Activated CD8-positive, alpha-beta memory T cell treated with anti-CD3 and anti-CD28 coated beads for 48 hours (primary cell): ENCODE data around the gene CIC.
A peak's percentile ranks its signal among the peaks of the same experiment; 100 is the strongest.

Source experiments
- DNase-seq, 3 experiments: peaks; one replicate each; pipeline ENCODE4 v3.0.0-alpha.2; 2020; ENCODE audit warnings: low read depth in 2 of 3, low spot score in 2 of 3

The CIC gene

DNA sequence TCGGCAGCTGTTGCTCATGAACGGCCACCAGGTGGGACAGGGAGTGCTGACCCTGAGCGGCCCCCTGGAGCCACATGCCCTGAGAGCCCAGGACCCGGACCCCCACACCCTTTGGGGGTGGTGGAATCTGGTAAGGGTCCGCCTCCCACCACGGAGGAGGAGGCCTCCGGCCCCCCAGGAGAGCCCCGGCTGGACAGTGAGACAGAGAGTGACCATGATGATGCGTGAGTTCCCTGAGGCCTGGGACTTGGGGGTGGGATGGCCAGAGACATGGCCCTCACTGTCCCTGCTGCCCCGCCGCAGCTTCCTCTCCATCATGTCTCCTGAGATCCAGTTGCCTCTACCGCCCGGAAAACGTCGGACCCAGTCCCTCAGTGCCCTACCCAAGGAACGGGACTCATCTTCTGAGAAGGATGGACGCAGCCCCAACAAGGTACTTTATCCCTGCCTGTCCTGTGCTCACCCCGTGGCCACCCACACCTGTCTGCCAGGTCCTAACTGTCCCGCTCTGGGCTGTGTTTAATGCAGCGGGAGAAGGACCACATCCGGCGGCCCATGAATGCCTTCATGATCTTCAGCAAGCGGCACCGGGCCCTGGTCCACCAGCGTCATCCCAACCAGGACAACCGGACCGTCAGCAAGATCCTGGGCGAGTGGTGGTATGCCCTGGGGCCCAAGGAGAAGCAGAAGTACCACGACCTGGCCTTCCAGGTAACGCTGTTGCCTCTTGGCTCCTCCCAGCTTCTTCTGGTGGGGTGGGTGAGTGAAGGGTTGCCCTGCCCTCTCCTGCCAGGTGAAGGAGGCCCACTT lies 18.2 kb downstream of the CIC start:
- no peak for DNase-seq

DNA sequence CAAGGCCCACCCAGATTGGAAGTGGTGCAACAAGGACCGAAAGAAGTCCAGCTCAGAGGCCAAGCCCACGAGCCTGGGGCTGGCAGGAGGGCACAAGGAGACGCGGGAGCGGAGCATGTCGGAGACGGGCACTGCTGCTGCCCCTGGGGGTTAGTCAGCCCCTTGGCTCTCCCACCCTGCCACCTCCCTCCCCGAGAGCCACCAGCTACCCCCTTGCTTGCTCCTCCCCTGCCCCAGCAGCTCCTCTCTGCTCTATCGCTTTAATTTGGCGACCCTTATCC lies 18.7 kb downstream of the CIC start:
- DNase-seq: no peak

DNA sequence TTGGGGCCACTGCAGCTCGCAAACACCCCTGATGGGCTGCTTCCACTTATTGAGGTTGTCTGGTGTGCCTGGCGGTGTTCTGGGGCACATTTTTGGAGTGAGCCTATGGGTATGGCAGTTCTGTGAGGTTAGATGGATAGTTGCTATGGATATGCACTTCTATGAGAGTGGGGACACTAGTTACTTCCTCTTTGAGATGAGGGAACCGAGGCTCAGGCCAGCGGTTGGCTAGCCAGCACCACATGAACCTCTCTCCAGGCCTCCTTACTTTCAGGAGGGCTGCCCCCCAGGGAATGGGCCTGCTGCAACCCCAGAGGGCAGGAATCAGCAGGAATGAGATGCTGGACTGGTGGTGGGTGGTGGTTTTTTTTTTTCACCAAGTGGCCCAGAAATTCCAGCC lies 19.3 kb downstream of the CIC start:
- no peak for DNase-seq

DNA sequence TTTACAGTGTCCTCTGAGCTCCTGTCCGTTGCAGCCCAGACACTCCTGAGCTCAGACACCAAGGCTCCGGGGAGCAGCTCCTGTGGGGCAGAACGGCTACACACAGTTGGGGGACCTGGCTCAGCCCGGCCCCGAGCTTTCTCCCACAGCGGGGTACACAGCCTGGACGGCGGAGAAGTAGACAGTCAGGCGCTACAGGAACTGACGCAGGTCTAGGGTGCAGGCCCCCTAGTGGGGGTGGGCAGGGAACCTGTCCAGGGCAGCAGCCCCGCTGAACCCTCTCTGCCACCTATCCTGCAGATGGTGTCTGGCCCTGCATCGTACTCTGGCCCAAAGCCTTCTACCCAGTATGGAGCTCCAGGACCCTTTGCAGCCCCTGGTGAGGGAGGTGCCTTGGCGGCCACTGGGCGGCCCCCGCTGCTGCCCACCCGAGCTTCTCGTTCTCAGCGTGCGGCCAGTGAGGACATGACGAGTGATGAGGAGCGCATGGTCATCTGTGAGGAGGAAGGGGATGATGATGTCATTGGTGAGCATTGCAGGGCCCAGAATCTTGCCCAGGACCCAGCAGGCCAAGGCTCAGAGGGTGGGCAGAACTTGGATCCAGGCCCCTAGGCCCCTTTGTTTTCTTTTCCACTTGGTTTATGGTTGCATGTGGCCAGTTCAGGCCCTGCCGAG lies 20.0 kb downstream of the CIC start:
- DNase-seq: no peak

DNA sequence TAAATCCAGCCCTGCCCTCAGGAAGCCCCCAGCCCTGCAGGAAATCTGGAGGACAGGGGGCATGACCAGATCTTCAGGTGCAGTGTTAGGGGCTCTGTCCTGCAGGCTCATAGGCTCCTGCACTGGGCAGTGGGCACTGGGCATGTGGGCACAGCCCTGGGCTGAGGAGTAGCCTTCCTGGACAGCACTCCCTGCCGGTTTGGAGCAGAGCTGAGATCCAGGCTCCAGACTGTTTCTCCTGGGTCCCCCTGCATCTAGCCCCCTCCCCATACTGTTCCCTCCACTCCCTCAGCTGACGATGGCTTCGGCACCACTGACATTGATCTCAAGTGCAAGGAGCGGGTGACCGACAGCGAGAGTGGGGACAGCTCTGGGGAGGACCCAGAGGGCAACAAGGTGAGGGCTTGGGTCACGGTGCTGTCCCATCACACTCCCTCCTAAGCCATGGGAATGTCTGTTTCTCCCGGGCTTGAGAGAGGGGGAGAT lies 20.5 kb downstream of the CIC start:
- no peak for DNase-seq

DNA sequence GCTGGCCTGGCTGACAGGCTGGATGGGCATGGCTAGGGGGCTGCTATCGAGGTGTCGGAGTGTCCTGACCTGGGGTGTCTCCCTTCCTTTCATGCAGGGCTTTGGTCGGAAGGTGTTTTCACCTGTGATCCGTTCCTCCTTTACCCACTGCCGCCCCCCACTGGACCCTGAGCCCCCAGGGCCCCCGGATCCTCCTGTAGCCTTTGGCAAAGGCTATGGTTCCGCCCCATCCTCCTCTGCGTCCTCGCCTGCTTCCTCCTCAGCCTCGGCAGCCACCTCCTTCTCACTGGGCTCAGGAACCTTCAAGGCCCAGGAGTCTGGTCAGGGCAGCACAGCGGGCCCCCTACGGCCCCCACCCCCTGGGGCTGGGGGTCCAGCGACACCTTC lies 21.1 kb downstream of the CIC start:
- no peak for DNase-seq

DNA sequence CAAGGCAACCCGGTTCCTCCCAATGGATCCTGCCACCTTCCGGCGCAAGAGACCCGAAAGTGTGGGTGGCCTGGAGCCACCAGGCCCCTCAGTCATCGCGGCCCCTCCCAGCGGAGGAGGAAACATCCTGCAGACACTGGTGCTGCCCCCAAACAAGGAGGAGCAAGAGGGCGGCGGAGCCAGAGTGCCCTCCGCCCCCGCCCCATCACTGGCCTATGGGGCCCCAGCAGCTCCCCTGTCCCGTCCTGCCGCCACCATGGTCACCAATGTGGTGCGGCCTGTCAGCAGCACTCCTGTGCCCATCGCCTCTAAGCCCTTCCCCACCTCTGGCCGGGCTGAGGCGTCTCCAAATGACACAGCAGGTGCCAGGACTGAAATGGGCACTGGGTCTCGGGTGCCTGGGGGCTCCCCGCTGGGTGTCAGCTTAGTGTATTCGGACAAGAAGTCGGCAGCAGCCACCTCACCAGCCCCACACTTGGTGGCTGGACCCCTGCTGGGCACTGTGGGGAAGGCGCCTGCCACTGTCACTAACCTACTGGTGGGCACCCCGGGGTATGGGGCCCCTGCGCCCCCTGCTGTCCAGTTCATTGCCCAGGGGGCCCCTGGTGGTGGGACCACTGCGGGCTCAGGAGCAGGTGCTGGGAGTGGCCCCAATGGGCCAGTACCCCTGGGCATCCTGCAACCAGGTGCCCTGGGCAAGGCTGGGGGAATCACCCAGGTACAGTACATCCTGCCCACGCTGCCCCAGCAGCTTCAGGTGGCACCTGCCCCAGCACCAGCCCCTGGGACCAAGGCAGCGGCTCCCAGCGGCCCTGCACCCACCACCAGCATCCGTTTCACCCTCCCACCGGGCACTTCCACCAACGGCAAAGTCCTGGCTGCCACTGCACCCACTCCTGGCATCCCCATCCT lies 21.7 kb downstream of the CIC start:
- no peak for DNase-seq

DNA sequence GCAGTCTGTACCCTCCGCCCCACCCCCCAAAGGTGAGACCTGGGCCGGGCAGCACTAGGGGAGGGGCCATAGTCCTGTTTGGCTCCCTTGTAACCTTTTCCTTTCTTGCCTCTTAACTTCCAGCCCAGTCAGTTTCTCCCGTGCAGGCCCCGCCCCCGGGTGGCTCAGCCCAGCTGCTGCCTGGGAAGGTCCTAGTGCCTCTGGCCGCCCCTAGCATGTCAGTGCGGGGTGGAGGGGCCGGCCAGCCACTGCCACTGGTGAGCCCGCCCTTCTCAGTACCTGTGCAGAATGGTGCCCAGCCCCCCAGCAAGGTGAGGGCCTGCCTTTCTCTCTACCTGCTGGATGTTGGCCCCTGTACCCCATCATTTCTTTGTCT lies 22.4 kb downstream of the CIC start:
- DNase-seq: no peak

DNA sequence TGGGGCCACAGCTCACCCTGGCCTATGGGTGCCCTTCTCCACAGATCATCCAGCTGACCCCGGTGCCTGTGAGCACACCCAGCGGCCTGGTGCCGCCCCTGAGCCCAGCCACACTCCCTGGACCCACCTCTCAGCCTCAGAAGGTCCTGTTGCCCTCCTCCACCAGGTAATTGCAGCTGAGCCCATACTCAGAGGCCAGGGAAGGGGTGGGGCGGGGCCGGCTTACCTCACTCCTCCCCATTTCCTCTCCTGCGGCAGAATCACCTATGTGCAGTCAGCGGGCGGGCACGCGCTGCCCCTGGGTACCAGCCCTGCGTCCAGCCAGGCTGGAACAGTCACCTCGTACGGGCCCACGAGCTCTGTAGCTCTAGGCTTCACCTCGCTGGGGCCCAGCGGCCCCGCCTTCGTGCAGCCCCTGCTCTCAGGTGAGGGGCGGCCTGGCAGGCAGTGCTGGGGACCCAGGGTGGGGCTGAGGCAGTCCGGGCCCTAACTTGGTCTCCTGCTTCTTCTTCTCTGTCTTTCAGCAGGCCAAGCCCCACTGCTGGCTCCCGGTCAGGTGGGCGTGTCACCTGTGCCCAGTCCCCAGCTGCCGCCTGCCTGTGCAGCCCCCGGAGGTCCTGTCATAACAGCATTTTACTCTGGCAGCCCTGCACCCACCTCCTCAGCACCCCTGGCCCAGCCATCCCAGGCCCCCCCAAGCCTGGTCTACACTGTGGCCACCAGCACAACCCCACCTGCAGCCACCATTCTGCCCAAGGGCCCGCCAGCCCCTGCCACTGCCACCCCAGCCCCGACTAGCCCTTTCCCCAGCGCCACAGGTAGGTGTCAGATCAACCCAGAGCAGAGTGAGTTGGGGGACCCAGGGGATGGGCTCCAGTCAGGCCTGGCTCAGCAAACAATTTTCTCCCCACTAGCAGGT lies 23.2 kb downstream of the CIC start:
- no peak for DNase-seq

DNA sequence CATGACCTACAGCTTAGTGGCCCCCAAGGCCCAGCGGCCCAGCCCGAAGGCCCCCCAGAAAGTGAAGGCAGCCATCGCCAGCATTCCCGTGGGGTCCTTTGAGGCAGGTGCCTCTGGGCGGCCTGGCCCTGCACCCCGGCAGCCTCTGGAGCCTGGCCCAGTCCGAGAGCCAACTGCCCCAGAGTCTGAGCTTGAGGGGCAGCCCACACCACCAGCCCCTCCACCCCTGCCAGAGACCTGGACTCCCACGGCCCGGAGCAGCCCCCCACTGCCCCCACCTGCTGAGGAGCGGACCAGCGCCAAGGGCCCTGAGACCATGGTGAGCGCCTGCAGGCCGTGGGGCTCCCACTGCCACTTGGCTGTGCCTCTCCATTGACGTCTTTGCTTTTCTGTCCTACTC lies 23.9 kb downstream of the CIC start:
- DNase-seq: no peak

DNA sequence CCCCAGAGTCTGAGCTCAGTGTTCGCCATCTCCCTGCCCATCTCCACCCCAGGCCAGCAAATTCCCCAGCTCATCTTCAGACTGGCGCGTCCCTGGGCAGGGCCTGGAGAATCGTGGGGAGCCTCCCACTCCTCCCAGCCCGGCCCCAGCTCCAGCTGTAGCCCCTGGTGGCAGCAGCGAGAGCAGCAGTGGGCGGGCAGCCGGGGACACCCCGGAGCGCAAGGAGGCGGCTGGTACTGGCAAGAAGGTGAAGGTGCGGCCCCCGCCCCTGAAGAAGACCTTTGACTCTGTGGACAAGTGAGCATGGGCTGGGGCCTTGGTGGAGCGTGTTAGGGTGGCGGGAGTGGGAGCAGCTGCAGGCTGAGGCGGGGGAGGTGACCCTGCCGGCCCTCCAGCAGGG lies 24.5 kb downstream of the CIC start:
- no peak for DNase-seq

DNA sequence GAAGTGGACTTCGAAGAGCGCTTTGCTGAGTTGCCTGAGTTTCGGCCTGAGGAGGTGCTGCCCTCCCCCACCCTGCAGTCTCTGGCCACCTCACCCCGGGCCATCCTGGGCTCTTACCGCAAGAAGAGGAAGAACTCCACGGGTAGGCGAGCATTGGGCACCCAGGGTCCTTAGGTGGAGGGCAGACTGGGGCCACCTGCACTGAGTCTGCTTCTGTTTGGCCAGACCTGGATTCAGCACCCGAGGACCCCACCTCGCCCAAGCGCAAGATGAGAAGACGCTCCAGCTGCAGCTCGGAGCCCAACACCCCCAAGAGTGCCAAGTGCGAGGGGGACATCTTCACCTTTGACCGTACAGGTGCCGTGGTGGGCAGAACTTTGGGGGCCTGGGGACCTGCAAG lies 24.9 kb downstream of the CIC start:
- DNase-seq: no peak

DNA sequence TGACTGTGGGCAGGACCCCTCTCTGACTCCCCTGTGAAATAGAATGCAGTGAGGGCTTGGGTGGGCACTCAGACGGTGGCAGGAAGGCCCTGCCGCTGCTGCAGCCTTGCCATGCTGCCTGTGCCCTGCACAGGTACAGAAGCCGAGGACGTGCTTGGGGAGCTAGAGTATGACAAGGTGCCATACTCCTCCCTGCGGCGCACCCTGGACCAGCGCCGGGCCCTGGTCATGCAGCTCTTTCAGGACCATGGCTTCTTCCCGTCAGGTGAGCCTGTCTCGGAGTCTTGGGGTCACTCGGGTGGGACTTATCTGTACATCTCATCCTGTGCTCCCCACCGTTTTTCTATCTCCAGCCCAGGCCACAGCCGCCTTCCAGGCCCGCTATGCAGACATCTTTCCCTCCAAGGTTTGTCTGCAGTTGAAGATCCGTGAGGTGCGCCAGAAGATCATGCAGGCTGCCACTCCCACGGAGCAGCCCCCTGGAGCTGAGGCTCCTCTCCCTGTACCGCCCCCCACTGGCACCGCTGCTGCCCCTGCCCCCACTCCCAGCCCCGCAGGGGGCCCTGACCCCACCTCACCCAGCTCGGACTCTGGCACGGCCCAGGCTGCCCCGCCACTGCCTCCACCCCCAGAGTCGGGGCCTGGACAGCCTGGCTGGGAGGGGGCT lies 25.6 kb downstream of the CIC start:
- DNase-seq: no peak

DNA sequence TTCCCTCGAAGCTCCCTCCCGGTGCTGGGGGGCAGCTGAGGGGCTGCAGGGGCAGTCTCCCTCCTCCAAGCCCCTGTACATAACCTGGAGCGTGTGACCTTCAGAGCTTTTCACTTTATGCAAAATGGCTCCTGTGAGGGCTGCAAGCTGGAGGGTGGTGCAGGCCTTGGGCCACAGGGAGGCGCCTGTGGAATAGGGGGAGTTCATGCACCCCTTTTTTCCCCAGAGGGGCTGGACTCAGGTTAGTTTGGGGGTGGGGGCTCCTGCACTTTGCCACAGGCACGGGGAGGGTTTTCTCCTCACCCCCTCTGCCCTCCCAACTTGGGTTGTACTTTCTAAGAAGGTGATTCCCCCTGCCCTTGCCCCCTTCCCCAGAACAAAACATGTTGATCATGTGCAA lies 26.3 kb downstream of the CIC start:
- no peak for DNase-seq

DNA sequence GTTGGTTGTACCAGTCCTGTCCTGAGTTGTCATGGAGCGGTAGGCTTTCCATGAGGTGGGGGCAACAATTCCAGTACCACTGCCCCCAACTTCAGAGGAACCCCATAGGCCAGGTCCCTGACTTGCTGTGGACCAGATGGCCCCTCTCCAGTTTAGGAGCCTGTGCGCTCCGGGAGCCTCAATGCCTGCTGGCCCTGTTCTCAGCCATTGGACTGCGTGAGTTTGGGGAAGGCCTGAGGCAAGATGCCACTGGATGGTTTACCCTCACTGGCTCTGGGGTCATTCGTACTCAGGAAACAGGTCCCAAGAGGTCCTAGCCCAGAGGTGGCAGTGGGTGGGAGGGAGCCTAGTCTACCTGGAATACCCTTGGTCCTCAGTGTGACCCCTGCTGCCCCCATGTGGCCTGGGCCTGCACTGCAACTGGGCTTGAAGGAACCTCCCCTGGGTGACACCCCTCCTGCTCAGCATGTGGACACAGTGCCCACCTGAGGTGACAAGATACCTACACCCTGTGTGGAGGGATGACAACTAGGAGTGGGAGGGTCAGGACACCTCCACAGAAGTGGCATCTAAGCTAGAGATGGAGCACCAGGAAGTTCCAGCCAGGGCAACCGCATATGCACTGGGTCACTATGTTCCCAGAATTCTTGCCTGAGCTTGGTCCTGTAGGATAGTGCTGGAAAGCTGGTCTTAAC lies 26.9 kb downstream of the CIC start:
- DNase-seq: peak; percentile 64 to 95 (median 94)

DNA sequence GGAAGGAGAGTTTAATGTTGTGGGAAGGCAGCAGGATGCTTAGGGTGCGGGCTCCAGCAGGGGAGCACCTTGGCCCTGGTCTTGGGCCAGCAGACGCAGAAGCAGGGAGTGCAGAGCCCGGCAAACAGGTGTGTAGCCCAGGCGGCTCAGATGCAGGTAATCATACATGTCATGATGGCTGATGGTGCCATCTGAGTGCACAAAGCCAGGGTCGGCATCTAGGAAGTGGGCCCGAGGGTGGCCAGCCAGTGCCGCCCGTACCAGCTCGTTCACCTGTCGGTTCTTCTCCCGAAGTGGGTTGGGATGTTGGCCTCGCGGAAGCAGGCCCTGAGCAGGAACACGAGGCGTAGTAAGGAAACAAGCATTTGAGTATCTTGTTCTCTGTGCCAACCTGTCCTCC lies 28.0 kb downstream of the CIC start:
- DNase-seq: no peak

DNA sequence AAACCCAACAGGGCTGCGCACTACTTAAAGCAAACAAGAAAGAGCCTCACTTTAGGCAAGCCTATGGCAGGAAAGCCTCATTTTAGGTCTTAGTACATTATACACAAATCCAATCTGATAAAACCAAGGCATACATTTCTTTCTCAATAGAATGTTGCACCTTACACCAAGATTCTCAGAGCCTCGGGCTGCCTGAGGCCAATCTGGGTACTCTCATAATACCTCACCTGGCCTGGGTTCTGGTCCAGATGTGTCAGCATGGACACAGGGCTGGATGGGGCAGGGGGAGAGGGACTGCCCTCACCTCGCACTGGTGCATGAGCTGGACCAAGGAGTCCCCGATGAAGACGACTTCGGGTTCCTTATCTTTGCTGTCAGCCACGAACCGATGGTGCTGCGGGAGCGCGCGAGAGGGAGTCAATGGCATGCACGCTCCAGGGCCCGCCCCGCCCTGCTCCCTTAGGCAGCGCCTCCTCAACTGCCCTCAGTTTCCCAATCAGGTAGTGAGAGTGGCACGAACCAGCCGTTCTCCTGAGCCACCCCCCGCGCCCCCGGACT lies 32.7 kb downstream of the CIC start, which contains the start of gene PRR19:
TSS of gene PRR19 (plus strand) at position 487 of the 558 bp plus-strand sequence. CDS start 7,453 bp downstream, outside the sequence.
- DNase-seq: no peak

DNA sequence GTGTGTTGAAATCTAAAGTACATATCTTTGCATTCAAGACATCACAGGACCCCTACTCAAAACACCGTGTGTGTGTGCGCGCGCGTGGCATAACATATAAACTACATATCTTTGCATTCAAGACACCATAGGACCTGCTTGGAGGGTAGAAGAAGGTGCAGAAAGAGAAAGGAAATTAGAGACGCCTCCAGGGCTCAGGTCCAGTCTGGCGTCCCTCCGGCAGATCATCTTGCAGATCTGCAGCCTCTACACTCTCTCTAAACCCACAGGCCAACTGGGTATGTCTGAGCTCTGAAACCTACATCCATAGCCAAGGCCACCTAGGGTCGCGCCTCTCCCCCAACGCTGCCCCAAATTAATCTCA lies 34.0 kb downstream of the CIC start:
- no peak for DNase-seq

DNA sequence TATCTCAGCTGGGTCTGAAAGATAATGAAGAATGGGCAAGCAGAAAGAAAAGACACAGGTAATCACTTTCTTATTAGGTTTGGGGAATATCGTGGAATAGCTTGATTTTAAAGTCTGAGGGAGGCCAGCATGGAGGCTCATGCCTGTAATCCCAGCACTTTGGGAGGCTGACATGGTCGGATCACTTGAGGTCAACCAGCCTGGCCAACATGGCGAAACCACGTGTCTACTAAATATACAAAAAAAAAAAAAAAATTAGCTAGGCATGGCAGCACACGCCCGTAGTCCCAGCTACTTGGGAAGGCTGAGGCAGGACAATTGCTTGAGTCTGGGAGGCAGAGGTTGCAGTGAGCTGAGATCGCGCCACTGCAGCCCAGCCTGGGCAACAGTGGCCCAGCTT lies 34.8 kb downstream of the CIC start:
- no peak for DNase-seq
